ENCODE measurements around the gene AGAP1.
A peak's percentile ranks its signal among the peaks of the same experiment; 100 is the strongest.

- TF ChIP-seq POLR2A (IDR thresholded peaks at IDR 0.05), result no peak
- no peak for TF ChIP-seq CTCF (IDR thresholded peaks at IDR 0.05)
- peak in 1 of 2 donors; percentile 37 for TF ChIP-seq POLR2AphosphoS5 (IDR thresholded peaks at IDR 0.05; ENCODE audit: insufficient read depth in 1 of 2, low read depth in 1 of 2)
Measured at GRCh38 chr2:235605312-235606003, 111.6 kb downstream of the AGAP1 start.

All from vagina (tissue), 2 donors.